Epithelial cell of prostate (primary cell): Measurements from ENCODE around the gene HS6ST3.

Experiments
- DNase-seq: peaks from one replicate; pipeline ENCODE4 v3.0.0-alpha.2; 2011; ENCODE audit warnings: low read depth, low spot score
- H3K27ac ChIP-seq: fragments of 450-650 bp; 2 replicates; pipeline ENCODE4 v1.5.1; 2017; ENCODE audit warnings: mild to moderate bottlenecking

The HS6ST3 gene

DNA sequence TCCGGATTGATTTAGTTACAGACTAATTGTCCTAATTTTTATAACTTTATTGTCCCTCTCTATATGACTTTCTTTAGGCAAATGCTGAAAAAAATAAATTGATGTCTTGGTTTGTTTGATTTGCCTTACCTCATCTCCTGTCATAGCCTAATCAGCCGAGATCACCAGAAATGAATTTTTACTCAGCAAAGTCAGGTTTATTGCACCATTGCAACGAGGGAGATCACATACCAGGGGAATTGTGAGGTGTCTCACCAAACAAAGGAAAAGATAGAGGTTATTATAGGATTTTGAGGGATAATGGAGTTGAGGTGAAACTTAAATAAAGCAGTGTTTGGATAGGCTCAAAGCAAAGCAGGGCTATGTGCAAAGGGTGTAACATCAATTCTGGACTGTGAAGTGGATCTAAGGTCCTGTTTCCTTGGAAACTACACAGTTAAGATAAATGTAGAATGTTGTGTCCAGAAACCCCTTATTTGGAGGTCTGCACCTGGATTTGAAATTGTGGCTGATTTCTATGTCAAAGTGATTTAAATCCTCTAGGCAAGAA is 531.8 kb downstream of the HS6ST3 start:
- no peak for DNase-seq
- peak overlapping the region; percentile 22 for H3K27ac ChIP-seq

DNA sequence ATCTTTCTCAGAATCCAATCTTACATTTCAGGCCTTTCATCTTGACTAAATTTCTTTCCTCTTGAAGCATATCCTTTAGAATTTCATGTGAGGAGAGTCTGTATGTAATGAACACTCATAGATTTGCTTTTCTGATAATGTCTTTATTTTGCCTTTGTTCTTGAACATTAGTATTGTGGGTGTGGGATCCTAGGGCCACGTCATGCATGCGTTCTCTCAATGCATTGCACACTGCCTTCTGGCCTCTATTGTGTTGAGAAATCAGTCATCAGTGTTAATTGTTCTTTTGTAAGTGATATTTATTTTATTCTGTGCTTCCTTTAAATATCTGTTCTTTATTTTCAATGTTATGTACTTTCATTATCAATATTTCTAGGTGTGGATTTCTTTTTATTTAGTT is 539.4 kb downstream of the HS6ST3 start:
- peak overlapping the region; percentile 41 for H3K27ac ChIP-seq
- DNase-seq, result no peak

GRCh38 chr13:96632536-96633320 is 542.8 kb downstream of the HS6ST3 start:
- H3K27ac ChIP-seq, result no peak overlapping the region
- DNase-seq, result no peak

GRCh38 chr13:96636001-96636709 is 546.2 kb downstream of the HS6ST3 start:
- no peak for DNase-seq
- no peak overlapping the region for H3K27ac ChIP-seq

- no peak for DNase-seq
- no peak overlapping the region for H3K27ac ChIP-seq
Observed at GRCh38 chr13:96637039-96637438, 547.1 kb downstream of the HS6ST3 start.

DNA sequence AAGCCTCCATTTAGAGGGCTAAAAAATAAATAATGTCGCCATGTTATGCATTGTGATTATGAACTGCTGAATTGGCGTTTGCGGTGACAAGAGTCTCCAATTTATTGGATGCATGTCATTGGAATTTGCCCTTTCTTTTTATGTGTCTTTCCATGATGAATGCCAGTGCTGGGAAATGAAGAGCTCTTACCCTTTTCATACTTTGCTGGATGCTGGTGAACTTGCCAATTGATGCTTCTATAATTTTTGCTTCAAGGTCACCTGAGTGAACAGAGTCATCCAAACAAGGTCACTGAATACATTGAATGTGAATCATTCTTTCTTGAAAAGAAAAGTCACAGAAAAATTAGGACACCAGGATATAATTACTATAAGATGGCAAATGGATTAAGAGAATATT is 556.2 kb downstream of the HS6ST3 start:
- DNase-seq, result no peak
- no peak overlapping the region for H3K27ac ChIP-seq

- no peak for DNase-seq
- H3K27ac ChIP-seq, result no peak overlapping the region
Observed at GRCh38 chr13:96646515-96647211, 556.8 kb downstream of the HS6ST3 start.

DNA sequence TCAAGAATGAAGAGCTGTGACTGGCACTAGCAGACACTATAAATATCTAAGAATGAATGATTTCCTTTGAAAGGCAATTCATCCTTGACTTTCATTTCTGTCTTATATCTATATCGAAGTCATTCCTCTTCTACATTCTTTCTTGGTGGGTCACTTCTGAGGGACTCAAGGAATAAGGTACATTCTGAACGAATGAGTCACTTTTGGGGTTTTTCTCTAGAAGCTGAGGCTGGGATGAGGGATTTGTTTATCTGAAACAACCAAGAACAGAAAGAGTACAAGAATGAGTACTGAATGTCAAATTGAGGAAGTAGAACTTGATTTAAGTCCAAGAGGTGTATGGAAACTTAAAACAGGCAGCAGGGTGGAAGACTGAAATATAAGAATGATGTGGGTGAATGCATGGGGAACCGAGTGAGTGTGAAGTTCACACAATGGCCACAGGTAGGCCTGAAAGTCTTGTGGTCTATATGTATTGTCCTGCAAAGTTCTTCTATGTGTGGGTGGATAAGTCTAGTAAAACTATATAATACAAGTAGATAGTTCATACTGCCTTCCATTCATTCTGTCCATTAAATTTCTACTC is 560.5 kb downstream of the HS6ST3 start:
- DNase-seq, result peak; percentile 31
- peak overlapping the region; percentile 80 for H3K27ac ChIP-seq

GRCh38 chr13:96651598-96651997 is 561.7 kb downstream of the HS6ST3 start:
- no peak for DNase-seq
- H3K27ac ChIP-seq, result peak overlapping the region; percentile 80

DNA sequence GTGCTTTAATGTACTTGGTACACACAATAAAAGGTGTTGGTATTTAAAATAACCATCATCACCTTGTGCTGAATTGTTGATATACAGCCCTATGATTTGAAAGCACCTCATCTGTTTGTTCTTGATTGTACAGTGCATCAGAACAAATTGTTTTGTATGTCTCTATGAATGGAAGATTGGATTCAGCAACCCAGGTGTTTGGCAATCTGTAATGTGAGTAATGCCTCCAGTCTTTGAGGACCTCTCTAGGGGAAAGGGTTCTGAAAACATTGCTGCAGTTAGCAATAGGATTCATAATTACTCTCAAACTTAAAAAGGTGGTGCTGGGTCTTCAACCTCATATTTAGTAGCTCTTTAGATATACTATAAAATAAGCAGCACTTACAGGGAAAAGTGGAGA is 562.6 kb downstream of the HS6ST3 start:
- DNase-seq, result no peak
- H3K27ac ChIP-seq, result no peak overlapping the region

DNA sequence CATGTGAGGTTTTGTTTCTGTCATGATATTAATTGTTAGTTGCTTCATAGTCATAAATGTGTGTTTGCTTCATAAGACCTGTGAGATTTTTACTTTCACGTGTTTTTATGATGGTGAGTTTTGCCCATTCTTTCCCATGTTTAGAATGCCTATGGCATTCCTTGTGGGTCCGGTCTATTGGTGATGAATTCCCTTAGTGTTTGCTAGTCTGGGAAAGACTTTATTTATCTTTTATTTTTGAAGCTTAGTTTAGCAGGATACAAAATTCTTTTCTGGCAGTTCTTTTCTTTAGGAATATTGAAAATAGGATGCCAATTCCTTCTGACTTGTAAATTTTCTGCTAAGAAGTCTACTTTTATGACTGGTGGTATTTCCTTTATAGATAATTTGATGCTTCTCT is 571.7 kb downstream of the HS6ST3 start:
- no peak overlapping the region for H3K27ac ChIP-seq
- DNase-seq, result no peak

GRCh38 chr13:96662036-96662435 is 572.1 kb downstream of the HS6ST3 start:
- H3K27ac ChIP-seq, result no peak overlapping the region
- no peak for DNase-seq

- H3K27ac ChIP-seq, result no peak overlapping the region
- DNase-seq, result no peak
Observed at GRCh38 chr13:96667294-96668018, 577.5 kb downstream of the HS6ST3 start.

DNA sequence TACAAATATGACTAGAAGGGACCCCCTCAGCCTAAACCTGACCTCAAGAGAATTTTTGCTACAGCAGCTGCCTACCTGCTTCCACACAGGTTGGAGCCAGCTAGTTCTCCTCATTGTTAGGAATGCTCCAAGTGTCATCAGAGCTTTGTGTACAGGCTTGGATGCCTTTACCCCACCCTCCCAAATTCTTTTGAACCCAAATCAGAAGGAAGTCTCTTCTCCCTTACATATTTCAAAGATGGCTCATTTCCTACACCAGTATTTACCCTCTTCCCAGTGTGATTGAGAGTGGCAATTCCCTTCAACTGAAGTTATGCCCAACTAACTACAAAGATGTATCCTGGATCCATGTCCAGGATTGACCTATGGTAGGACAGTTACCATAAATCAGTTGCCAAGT is 581.2 kb downstream of the HS6ST3 start:
- peak; percentile 12 for DNase-seq
- H3K27ac ChIP-seq, result peak overlapping the region; percentile 99

GRCh38 chr13:96672016-96672415 is 582.1 kb downstream of the HS6ST3 start:
- peak overlapping the region; percentile 99 for H3K27ac ChIP-seq
- DNase-seq, result peak; percentile 16

DNA sequence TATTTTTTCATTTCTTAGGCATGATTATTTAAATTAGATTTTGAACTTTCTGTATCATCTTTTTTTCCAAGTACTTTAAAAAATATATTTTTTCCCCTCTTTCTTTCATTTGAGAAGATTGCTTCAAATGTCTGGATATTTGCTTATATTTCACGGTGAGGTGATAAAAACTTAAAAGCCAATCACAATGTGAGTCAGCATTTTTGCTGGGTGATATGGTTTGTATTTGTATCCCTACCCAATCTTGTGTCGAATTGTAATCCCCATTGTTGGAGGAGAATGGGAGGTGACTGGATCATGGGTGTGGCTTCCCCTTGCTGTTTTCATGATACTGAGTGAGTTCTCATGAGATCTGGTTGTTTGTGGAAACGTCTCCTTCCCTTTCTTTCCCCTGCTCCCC is 583.9 kb downstream of the HS6ST3 start:
- DNase-seq, result no peak

DNA sequence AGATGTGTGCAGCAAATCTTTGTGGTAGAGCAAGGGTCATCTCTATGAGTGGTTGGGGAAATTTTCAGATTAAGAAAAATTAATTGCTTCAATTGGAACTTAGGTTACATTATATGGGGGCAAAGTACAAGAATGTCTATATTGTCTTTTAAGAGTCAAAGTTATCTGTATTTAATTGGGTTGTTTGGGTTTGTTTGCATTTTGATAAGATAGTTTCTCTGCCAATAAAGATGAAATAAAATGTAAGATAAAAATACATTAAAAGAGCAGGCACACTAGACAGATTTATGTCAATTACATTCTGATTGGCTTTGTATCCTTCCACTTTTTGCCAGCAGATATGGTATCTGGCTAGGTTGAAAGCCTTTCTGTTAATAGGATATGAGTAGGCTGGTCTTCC is 587.1 kb downstream of the HS6ST3 start:
- no peak overlapping the region for H3K27ac ChIP-seq
- DNase-seq, result no peak

More for the DNA sequence above, 583.9 kb downstream of the HS6ST3 start:
- peak overlapping the region; percentile 99 for H3K27ac ChIP-seq

DNA sequence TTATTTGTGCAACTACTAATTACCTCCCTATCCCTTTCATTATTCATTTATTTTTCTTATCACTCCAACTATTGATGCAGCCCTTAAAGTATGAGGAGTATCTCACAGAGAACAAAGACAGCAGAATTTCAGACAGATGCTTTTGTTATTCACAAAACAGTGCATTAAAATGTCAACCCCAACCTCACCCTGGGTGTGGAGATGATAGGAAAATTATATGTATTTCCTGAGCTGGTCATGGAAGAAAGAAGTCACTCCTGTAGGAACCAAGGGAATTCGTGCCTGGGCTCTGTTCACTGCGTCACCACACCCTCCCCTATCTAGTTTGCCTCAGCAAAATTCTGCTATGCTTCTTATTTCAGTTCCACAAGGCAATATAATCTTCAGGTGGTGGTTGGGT is 588.9 kb downstream of the HS6ST3 start:
- DNase-seq, result no peak
- no peak overlapping the region for H3K27ac ChIP-seq

GRCh38 chr13:96680898-96681297 is 591.0 kb downstream of the HS6ST3 start:
- no peak overlapping the region for H3K27ac ChIP-seq
- DNase-seq, result no peak

GRCh38 chr13:96681766-96682165 is 591.9 kb downstream of the HS6ST3 start:
- no peak overlapping the region for H3K27ac ChIP-seq

More at GRCh38 chr13:96681766-96682165, 591.9 kb downstream of the HS6ST3 start:
- DNase-seq, result no peak
